Measurements from ENCODE around the gene TNS1.

- TF ChIP-seq, protein P1, sequence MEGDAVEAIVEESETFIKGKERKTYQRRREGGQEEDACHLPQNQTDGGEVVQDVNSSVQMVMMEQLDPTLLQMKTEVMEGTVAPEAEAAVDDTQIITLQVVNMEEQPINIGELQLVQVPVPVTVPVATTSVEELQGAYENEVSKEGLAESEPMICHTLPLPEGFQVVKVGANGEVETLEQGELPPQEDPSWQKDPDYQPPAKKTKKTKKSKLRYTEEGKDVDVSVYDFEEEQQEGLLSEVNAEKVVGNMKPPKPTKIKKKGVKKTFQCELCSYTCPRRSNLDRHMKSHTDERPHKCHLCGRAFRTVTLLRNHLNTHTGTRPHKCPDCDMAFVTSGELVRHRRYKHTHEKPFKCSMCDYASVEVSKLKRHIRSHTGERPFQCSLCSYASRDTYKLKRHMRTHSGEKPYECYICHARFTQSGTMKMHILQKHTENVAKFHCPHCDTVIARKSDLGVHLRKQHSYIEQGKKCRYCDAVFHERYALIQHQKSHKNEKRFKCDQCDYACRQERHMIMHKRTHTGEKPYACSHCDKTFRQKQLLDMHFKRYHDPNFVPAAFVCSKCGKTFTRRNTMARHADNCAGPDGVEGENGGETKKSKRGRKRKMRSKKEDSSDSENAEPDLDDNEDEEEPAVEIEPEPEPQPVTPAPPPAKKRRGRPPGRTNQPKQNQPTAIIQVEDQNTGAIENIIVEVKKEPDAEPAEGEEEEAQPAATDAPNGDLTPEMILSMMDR (conservative IDR thresholded peaks at IDR 0.05; ENCODE audit: low read depth, low read length): no peak
- TF ChIP-seq EZH2 (IDR thresholded peaks at IDR 0.05; ENCODE audit: low read length, unreplicated experiment): no peak
- no peak for TF ChIP-seq EZH2phosphoT487 (IDR thresholded peaks at IDR 0.05; ENCODE audit: borderline replicate concordance, low read length)
These were observed 209.1 kb downstream of the TNS1 start for GRCh38 chr2:217793566-217794132.
